ENCODE results near the gene CSGALNACT2. TPM values are rescaled to one million over a fixed set of nuclear protein-coding genes. Genes with fewer than 3 reads are reported as not detected.
A peak's percentile ranks its signal among the peaks of the same experiment; 100 is the strongest.

CSGALNACT2 gene
- polyA plus RNA-seq, 1 of the 3 experiments (the other 2 are of a cell fraction) = 11.5 TPM

DNA sequence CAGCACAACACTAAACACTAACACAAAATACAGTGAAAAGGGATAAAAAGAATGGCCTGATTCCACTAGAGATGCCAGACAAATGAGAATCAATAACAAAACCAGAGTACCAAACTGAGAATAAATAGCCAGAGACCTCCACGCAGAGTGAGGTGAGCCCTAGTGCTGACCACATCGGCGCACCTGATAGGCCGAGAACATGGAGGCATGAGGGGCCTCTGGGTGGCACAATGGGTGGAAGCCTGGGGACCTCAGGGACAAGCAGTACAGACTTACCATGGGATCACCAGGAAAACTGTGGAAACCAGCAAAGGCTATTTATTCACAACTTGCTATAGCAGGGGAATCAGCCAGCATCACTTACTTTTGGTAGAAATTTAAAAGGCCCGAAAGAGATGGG, 1.8 kb upstream of the CSGALNACT2 start (continued):
- TF ChIP-seq TEAD4 (IDR thresholded peaks at IDR 0.05; ENCODE audit: borderline replicate concordance, insufficient read depth) (no peak), FOXJ3 (CRISPR knock-in tag; IDR thresholded peaks at IDR 0.05) (no peak)

DNA sequence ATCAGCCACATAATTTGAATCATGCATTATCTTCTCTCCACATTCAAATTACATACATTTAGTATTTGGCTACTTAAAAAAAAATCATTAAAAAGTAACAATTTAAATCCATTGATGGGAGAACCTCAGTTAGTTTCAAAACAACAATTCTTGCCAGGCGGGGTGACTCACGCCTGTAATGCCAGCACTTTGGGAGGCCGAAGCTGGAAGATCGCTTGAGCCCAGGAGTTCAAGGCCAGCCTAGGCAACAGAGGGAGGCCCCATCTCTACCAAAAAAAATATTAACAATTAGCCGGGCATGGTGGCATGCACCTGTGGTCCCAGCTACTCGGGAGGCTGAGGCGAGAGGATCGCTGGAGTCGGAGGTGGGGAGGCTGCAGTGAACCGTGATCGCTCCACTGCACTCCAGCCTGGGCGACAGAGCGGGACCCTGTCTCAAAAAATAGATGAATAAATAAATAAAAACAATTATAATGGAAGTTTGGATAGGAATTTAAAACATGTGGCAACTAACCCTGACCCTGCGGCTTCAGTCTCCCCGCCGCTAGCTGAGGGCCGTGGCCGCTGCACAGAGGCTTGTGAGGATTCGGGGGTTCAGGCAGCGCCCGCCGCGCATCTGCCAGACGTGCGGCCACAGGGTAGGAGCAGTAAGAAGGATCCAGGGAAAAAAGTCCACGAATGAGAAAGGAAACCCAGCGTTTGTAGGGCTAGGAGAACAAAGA, 1.1 kb upstream of the CSGALNACT2 start:
- peaks cover 14 to 17% of the 10 kb centered on the region in 2 experiments; a peak in 3 of 4 replicates for H3K4me1 ChIP-seq (ENCODE audit: control insufficient read depth in 1 of 2, insufficient read depth in 2 of 2, low read depth in 1 of 2, low read length in 1 of 2)
- H4K20me1 ChIP-seq (ENCODE audit: insufficient read depth) = peaks cover 24% of the 10 kb centered on the region
- CTCF ChIA-PET = interaction anchor here (0.7 to 1.7 kb wide), 6 partner anchors 17 to 404 kb away, joined by 3 to 5 read pairs (median 4); no protein-coding TSS in a partner anchor
- peaks cover 0 to 5% of the 10 kb centered on the region in 2 experiments for H3K36me3 ChIP-seq (replicated peaks in 1 of 2; ENCODE audit: control insufficient read depth in 1 of 2, insufficient read depth in 2 of 2, low read length in 1 of 2)
- 17% methylated on average over 27 of the region's 27 CpGs for WGBS (ENCODE audit: low lambda C conversion rate)
- TF ChIP-seq, protein P1, sequence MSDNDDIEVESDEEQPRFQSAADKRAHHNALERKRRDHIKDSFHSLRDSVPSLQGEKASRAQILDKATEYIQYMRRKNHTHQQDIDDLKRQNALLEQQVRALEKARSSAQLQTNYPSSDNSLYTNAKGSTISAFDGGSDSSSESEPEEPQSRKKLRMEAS (IDR thresholded peaks at IDR 0.05; ENCODE audit: low read depth) = no peak
- 0 out of 2 replicates have a peak, but pooled peaks have one; percentile 19 for TF ChIP-seq ELF1 (IDR thresholded peaks at IDR 0.05)
- TF ChIP-seq TCF12 (IDR thresholded peaks at IDR 0.05) = no peak
- no peak for TF ChIP-seq EP300 (IDR thresholded peaks at IDR 0.05; ENCODE audit: borderline replicate concordance in 1 of 2, low read depth in 1 of 2, low read length in 1 of 2)
- no peak for TF ChIP-seq NRF1 (IDR thresholded peaks at IDR 0.05; ENCODE audit: low read depth, low read length)
- peak overlapping the region; percentile 96 for H3K4me2 ChIP-seq
- H3F3A ChIP-seq (replicated peaks; ENCODE audit: insufficient read depth) = peaks cover 14% of the 10 kb centered on the region
- no peaks in the 10 kb centered on the region for H3K27me3 ChIP-seq (ENCODE audit: insufficient read depth)
- no peaks in the 10 kb centered on the region for H3K9me2 ChIP-seq
- peaks cover 53% of the 10 kb centered on the region for H3K79me2 ChIP-seq (ENCODE audit: insufficient read depth)
- POLR2A ChIA-PET = interaction anchor here (1.0 kb wide), 1 partner anchor 53 kb away, joined by 3 read pairs; no protein-coding TSS in a partner anchor
- H3K27ac ChIP-seq (ENCODE audit: low read depth in 2 of 2, low read length in 1 of 2) = peak overlapping the region; percentile 93 to 97
- H3K9me3 ChIP-seq = no peaks in the 10 kb centered on the region
- no peak for DNase-seq
- H2AFZ ChIP-seq (ENCODE audit: low read depth) = peak overlapping the region; percentile 94
- H3K9ac ChIP-seq = peak overlapping the region; percentile 96
- peak overlapping the region; percentile 92 to 93 for H3K4me3 ChIP-seq (ENCODE audit: low read depth in 2 of 2, low read length in 1 of 2)

GRCh38 chr10:43137717-43138020, 576 bp upstream of the CSGALNACT2 start:
- Histone ChIP-seq H3K9me3 (no peaks in the 10 kb centered on the region), H3F3A (replicated peaks; ENCODE audit: insufficient read depth) (peaks cover 14% of the 10 kb centered on the region), H3K9ac (peak overlapping the region; percentile 96), H3K9me2 (no peaks in the 10 kb centered on the region), H3K4me2 (peak overlapping the region; percentile 96), H3K4me3 (ENCODE audit: low read depth in 2 of 2, low read length in 1 of 2) (peak overlapping the region; percentile 92 to 93), H4K20me1 (ENCODE audit: insufficient read depth) (peaks cover 29% of the 10 kb centered on the region), H3K27ac (ENCODE audit: low read depth in 2 of 2, low read length in 1 of 2) (peak overlapping the region; percentile 93 to 97), H2AFZ (ENCODE audit: low read depth) (peak overlapping the region; percentile 94), H3K79me2 (ENCODE audit: insufficient read depth) (peaks cover 59% of the 10 kb centered on the region), H3K4me1 (ENCODE audit: control insufficient read depth in 1 of 2, insufficient read depth in 2 of 2, low read depth in 1 of 2, low read length in 1 of 2) (peaks cover 14 to 16% of the 10 kb centered on the region in 2 experiments; a peak in 3 of 4 replicates), H3K27me3 (ENCODE audit: insufficient read depth) (no peaks in the 10 kb centered on the region), H3K36me3 (replicated peaks in 1 of 2; ENCODE audit: control insufficient read depth in 1 of 2, insufficient read depth in 2 of 2, low read length in 1 of 2) (peaks cover 0 to 5% of the 10 kb centered on the region in 2 experiments)
- POLR2A ChIA-PET = interaction anchor here (0.6 to 1.0 kb wide), 4 partner anchors 9 to 53 kb away, joined by 3 read pairs; no protein-coding TSS in a partner anchor
- DNase-seq = peak; percentile 85
- CTCF ChIA-PET = interaction anchor here (1.1 to 1.7 kb wide), 5 partner anchors 17 to 211 kb away, joined by 3 to 5 read pairs (median 3); no protein-coding TSS in a partner anchor
- TF ChIP-seq ZBTB33 (IDR thresholded peaks at IDR 0.05; ENCODE audit: borderline replicate concordance, low read depth) (no peak), SIN3A (IDR thresholded peaks at IDR 0.05; ENCODE audit: borderline replicate concordance, low read depth, low read length) (peak; percentile 47; the same call in 1 of the 2 replicates)
- 0% methylated on average over 26 of the region's 30 CpGs for WGBS (ENCODE audit: low lambda C conversion rate)

Measured in SK-N-SH (cell line).